OCI-LY3 (cell line): ENCODE results near the gene TATDN2.

ENCODE experiments used
- EZH2phosphoT487 ChIP-seq: fragments of 200-600 bp; shearing (Covaris generic); IDR thresholded peaks from 2 replicates; pipeline ENCODE4 v1.6.1; 2018; ENCODE audit warnings: antibody characterized with exemption, mixed run types, low read depth
- TF ChIP-seq, protein P1 (sequence below): fragments of 200-600, 300-600 bp; sonication (generic); IDR thresholded peaks from 2 replicates; pipeline ENCODE4 v1.5.1; 2014; ENCODE audit warnings: antibody characterized with exemption, low read length, low read depth

- TF ChIP-seq, protein P1, sequence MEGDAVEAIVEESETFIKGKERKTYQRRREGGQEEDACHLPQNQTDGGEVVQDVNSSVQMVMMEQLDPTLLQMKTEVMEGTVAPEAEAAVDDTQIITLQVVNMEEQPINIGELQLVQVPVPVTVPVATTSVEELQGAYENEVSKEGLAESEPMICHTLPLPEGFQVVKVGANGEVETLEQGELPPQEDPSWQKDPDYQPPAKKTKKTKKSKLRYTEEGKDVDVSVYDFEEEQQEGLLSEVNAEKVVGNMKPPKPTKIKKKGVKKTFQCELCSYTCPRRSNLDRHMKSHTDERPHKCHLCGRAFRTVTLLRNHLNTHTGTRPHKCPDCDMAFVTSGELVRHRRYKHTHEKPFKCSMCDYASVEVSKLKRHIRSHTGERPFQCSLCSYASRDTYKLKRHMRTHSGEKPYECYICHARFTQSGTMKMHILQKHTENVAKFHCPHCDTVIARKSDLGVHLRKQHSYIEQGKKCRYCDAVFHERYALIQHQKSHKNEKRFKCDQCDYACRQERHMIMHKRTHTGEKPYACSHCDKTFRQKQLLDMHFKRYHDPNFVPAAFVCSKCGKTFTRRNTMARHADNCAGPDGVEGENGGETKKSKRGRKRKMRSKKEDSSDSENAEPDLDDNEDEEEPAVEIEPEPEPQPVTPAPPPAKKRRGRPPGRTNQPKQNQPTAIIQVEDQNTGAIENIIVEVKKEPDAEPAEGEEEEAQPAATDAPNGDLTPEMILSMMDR = no peak
- no peak for TF ChIP-seq EZH2phosphoT487
Observed at GRCh38 chr3:10198761-10199649, 49.3 kb upstream of the TATDN2 start.
